H1 (cell line): ENCODE results near the gene RERE. TPM values are rescaled to one million over a fixed set of nuclear protein-coding genes. Genes with fewer than 3 reads are reported as not detected.

Source experiments
- CTCF ChIA-PET: fragments of 300-600 bp; sonication (Branson Sonifier 250); formaldehyde crosslinking; loops from one replicate; lab custom pipeline; 2021; ENCODE audit not compliant: partially characterized antibody; lab: Charles Lee
- POLR2A ChIA-PET: fragments of 300-600 bp; sonication (Branson Sonifier 250); formaldehyde crosslinking; loops from one replicate; lab custom pipeline; 2021; ENCODE audit warnings: inconsistent platforms; ENCODE audit not compliant: partially characterized antibody; lab: Charles Lee
- DNase-seq, 2 experiments: peaks; one replicate each; pipeline versions ENCODE4 v3.0.0 to v3.0.0-alpha.2; 2010 to 2022; ENCODE audit warnings: low spot score in 2 of 2, low read depth in 1 of 2, mixed read lengths in 1 of 2
- FAIRE-seq: peaks from 2 replicates; lab custom pipeline; 2011; peaks lifted over from hg19 to GRCh38; lab: Jason Lieb, UNC
- H2AFZ ChIP-seq: 2 replicates; pipeline ENCODE4 v1.8.1; 2012; ENCODE audit warnings: low read length, inconsistent platforms
- H2AK5ac ChIP-seq: 2 replicates; pipeline ENCODE4 v1.6.1; 2013; ENCODE audit warnings: low read depth, low read length
- H2BK120ac ChIP-seq: replicated peaks from 2 replicates; pipeline ENCODE3; 2013; ENCODE audit warnings: low read depth, low read length, inconsistent platforms
- H2BK12ac ChIP-seq: 2 replicates; pipeline ENCODE4 v1.6.1; 2013; ENCODE audit warnings: low read depth, low read length
- H2BK15ac ChIP-seq: 2 replicates; pipeline ENCODE4 v1.6.1; 2013; ENCODE audit warnings: low read length
- H2BK20ac ChIP-seq: 2 replicates; pipeline ENCODE4 v1.6.1; 2013; ENCODE audit warnings: low read length
- H2BK5ac ChIP-seq: 2 replicates; pipeline ENCODE4 v1.6.1; 2013; ENCODE audit warnings: low read depth, low read length
- H3K14ac ChIP-seq: 2 replicates; pipeline ENCODE4 v1.6.1; 2013; ENCODE audit warnings: inconsistent platforms; ENCODE audit not compliant: insufficient read length
- H3K18ac ChIP-seq: 2 replicates; pipeline ENCODE4 v1.6.1; 2013; ENCODE audit warnings: low read length; ENCODE audit errors: extremely low read depth
- H3K23ac ChIP-seq: 2 replicates; pipeline ENCODE4 v1.6.1; 2013; ENCODE audit warnings: inconsistent platforms; ENCODE audit not compliant: insufficient read length
- H3K23me2 ChIP-seq: 2 replicates; pipeline ENCODE4 v1.6.1; 2013; ENCODE audit warnings: low read depth, low read length
- H3K27ac ChIP-seq: 2 replicates; pipeline ENCODE4 v1.6.1; 2011; ENCODE audit warnings: low read depth, low read length, inconsistent platforms
- H3K27me3 ChIP-seq, 4 experiments: replicated peaks in 1 of 4; 1 replicate in 1 of 4; 2 replicates in 3 of 4; pipeline versions ENCODE4 v1.6.1 to v1.8.1; 2011 to 2013; ENCODE audit warnings: low read length in 3 of 4, mild to moderate bottlenecking in 3 of 4, inconsistent platforms in 2 of 4, mixed read lengths in 2 of 4, moderate library complexity in 1 of 4; ENCODE audit not compliant: control insufficient read depth in 3 of 4, insufficient read depth in 3 of 4; ENCODE audit errors: extremely low read depth in 1 of 4
- H3K36me3 ChIP-seq, 4 experiments: 2 replicates each; pipeline versions ENCODE4 v1.6.1 to v1.8.1; 2011 to 2013; ENCODE audit warnings: mild to moderate bottlenecking in 4 of 4, low read length in 3 of 4, moderate library complexity in 2 of 4, control low read depth in 1 of 4, inconsistent platforms in 1 of 4; ENCODE audit not compliant: insufficient read depth in 4 of 4, control insufficient read depth in 2 of 4
- H3K4ac ChIP-seq: replicated peaks from 2 replicates; pipeline ENCODE3; 2013; ENCODE audit warnings: low read length, low read depth, mixed read lengths, inconsistent platforms; ENCODE audit not compliant: insufficient read length
- H3K4me1 ChIP-seq, 4 experiments: replicated peaks in 1 of 4; 1 replicate in 1 of 4; 2 replicates in 3 of 4; pipeline versions ENCODE4 v1.6.1 to v1.8.1; 2011 to 2013; ENCODE audit warnings: low read length in 3 of 4, inconsistent platforms in 2 of 4, mixed read lengths in 1 of 4; ENCODE audit not compliant: insufficient read depth in 4 of 4, control insufficient read depth in 3 of 4
- H3K4me2 ChIP-seq, 2 experiments: 2 replicates each; pipeline versions ENCODE4 v1.6.1 to v1.8.1; 2011 to 2013; ENCODE audit warnings: low read depth in 2 of 2, low read length in 2 of 2, control low read depth in 1 of 2, inconsistent platforms in 1 of 2, mild to moderate bottlenecking in 1 of 2; ENCODE audit not compliant: insufficient read depth in 1 of 2
- H3K4me3 ChIP-seq, 4 experiments: fragments of 200-600, 300-600 bp in 1 of 4; sonication (generic), shearing (Covaris generic), sonication (Bioruptor Twin) in 1 of 4; 2 replicates each; pipeline versions ENCODE4 v1.5.1 to v1.8.1; 2011 to 2016; ENCODE audit warnings: low read length in 4 of 4, low read depth in 3 of 4, control low read depth in 2 of 4, inconsistent platforms in 2 of 4, mild to moderate bottlenecking in 2 of 4, mixed read lengths in 1 of 4, moderate library complexity in 1 of 4; ENCODE audit not compliant: insufficient read depth in 2 of 4; ENCODE audit errors: extremely low read depth in 1 of 4
- H3K56ac ChIP-seq: replicated peaks from 2 replicates; pipeline ENCODE3; 2013; ENCODE audit warnings: low read depth, mild to moderate bottlenecking, mixed read lengths, low read length, inconsistent platforms; ENCODE audit not compliant: insufficient read length
- H3K79me1 ChIP-seq: 2 replicates; pipeline ENCODE4 v1.6.1; 2013; ENCODE audit warnings: low read depth, low read length, control low read depth
- H3K79me2 ChIP-seq, 2 experiments: 2 replicates each; pipeline versions ENCODE4 v1.6.1 to v1.8.1; 2012 to 2013; ENCODE audit warnings: low read length in 2 of 2, mild to moderate bottlenecking in 2 of 2, inconsistent platforms in 1 of 2; ENCODE audit not compliant: insufficient read depth in 2 of 2, control insufficient read depth in 1 of 2
- H3K9ac ChIP-seq, 4 experiments: replicated peaks in 1 of 4; 1 replicate in 1 of 4; 2 replicates in 3 of 4; pipeline versions ENCODE4 v1.6.1 to v1.8.1; 2011 to 2013; ENCODE audit warnings: low read depth in 3 of 4, low read length in 3 of 4, control low read depth in 2 of 4, mild to moderate bottlenecking in 2 of 4, moderate library complexity in 2 of 4, inconsistent platforms in 1 of 4; ENCODE audit errors: extremely low read depth in 1 of 4
- H3K9me3 ChIP-seq, 2 experiments: 2 replicates each; pipeline versions ENCODE4 v1.6.1 to v1.8.1; 2012 to 2013; ENCODE audit warnings: mild to moderate bottlenecking in 2 of 2, moderate library complexity in 2 of 2, control low read depth in 1 of 2, inconsistent platforms in 1 of 2, low read depth in 1 of 2, low read length in 1 of 2, mixed read lengths in 1 of 2; ENCODE audit not compliant: insufficient read depth in 2 of 2
- H4K20me1 ChIP-seq, 2 experiments: replicated peaks in 1 of 2; 2 replicates each; pipeline versions ENCODE3 to v1.8.1; 2011 to 2013; ENCODE audit warnings: inconsistent platforms in 2 of 2, low read length in 2 of 2, mild to moderate bottlenecking in 1 of 2; ENCODE audit not compliant: insufficient read depth in 2 of 2, control insufficient read depth in 1 of 2
- H4K5ac ChIP-seq: 2 replicates; pipeline ENCODE4 v1.6.1; 2013; ENCODE audit warnings: low read length, low read depth, mixed read lengths, inconsistent platforms; ENCODE audit not compliant: insufficient read length
- H4K8ac ChIP-seq: 2 replicates; pipeline ENCODE4 v1.8.0; 2013; ENCODE audit warnings: mild to moderate bottlenecking, moderate library complexity, low read length, inconsistent platforms; ENCODE audit not compliant: insufficient read depth; ENCODE audit errors: extremely low read depth
- H4K91ac ChIP-seq: replicated peaks from 2 replicates; pipeline ENCODE3; 2013; ENCODE audit warnings: low read length, mixed read lengths, inconsistent platforms; ENCODE audit not compliant: insufficient read length
- ASH2L ChIP-seq: fragments of 200-600, 300-600 bp; sonication (generic); IDR thresholded peaks from one replicate; pipeline ENCODE4 v1.7.1; 2017; ENCODE audit warnings: low read length
- CBX8 ChIP-seq: fragments of 300-800, 300-1000 bp; sonication (generic); IDR thresholded peaks from 2 replicates; pipeline ENCODE4 v1.7.1; 2016; ENCODE audit warnings: low read depth, low read length, borderline replicate concordance
- EP300 ChIP-seq, 2 experiments: IDR thresholded peaks; 1 replicate in 1 of 2; 2 replicates in 1 of 2; pipeline ENCODE4 v1.6.1; 2011 to 2012; ENCODE audit warnings: low read depth in 2 of 2, low read length in 2 of 2, mild to moderate bottlenecking in 2 of 2, borderline replicate concordance in 1 of 2, inconsistent platforms in 1 of 2, moderate library complexity in 1 of 2
- KDM5A ChIP-seq: fragments of 200-600 bp; IDR thresholded peaks from 2 replicates; pipeline ENCODE4 v1.7.1; 2012; ENCODE audit warnings: mild to moderate bottlenecking, low read length, inconsistent platforms, mixed read lengths
- RBBP5 ChIP-seq: IDR thresholded peaks from 2 replicates; pipeline ENCODE4 v1.7.1; 2012; ENCODE audit warnings: low read depth, mild to moderate bottlenecking, inconsistent platforms, low read length, moderate library complexity, borderline replicate concordance
- SP1 ChIP-seq: IDR thresholded peaks from 2 replicates; pipeline ENCODE4 v1.6.1; 2011; ENCODE audit warnings: low read depth, low read length
- TAF7 ChIP-seq: optimal IDR thresholded peaks from 2 replicates; pipeline ENCODE3; 2011; ENCODE audit warnings: low read depth, mild to moderate bottlenecking, inconsistent platforms, low read length, moderate library complexity, borderline replicate concordance
- WGBS, 2 experiments: shearing (Covaris generic) in 1 of 2; methylation state at CpG; one replicate each; pipeline versions ENCODE4 v1.1.6 to v1.1.7; 2013 to 2015; ENCODE audit warnings: low lambda C conversion rate in 2 of 2, mixed read lengths in 2 of 2, inconsistent platforms in 1 of 2, low coverage in 1 of 2, missing lambda C conversion rate in 1 of 2; ENCODE audit not compliant: insufficient replicate concordance in 2 of 2, insufficient coverage in 1 of 2, insufficient read length in 1 of 2; ENCODE audit errors: extremely low coverage in 1 of 2, missing lambda C conversion rate in 1 of 2; 5-methylcytosine and 5-hydroxymethylcytosine counted together
- polyA plus RNA-seq, 7 experiments: library from polyadenylated mRNA; depleted of rRNA in 3 of 7; stranded (reverse) in 5 of 7; unstranded in 2 of 7; fragments of >200 nt in 5 of 7; fragments of 200-250 nt in 2 of 7; gene quantifications; 1 replicate in 5 of 7; 2 replicates in 1 of 7; 4 replicates in 1 of 7; pipeline versions ENCODE4 v1.2.1 to v1.2.3, GENCODE V29; 2011 to 2013; ENCODE audit warnings: missing spikeins in 2 of 7, mixed read lengths in 2 of 7
- total RNA-seq: library from RNA; stranded (reverse); fragmentation: NEBNext Ultra II Directional; extraction: Animal tissue kit (Norgen Biotek cat#: 25700); gene quantifications from 2 replicates; pipeline ENCODE4 v1.2.1, GENCODE V29; 2021

Gene RERE
- total and polyA plus RNA-seq, 2 of the 8 experiments (the other 6 are each of a cell fraction or from before 2014, with no cell fraction given) = 15.3 to 142 TPM

DNA sequence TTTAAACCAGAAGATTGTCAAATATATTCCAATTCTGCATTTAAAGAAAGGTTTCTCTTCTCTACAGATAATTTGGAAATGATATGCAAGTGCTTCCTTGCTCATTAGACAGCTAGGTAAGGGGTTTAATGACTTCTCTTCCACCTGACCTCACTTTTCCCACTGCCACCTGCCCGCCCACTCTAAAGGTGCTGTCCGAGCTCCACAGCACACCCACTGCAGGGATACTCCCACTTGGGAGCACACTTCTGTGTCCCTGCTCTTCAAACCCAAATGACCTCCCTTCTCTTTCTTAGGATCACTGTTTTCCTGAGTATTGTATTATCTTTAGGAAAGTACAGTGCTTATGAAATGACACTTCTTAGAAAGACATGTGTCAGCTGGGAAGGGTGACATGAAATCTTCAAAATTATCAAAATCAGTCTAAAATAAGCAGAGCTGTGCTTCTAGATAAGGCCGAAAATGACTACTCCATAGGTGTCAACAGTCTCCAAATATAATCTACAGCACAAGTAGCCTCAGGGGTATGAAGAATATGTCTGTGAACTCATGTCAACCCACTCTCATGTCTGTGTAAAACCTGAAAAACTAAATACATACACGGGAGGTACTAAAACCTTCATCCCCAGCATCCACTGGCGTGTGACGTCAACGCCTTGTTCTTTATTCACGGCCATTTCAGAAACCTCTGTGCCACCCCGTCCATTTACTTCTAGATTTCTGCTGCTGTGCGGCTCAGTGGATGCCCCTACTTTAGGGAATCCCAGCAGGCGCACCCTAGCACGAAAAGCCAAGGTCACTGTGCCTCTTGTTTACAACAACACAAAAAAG, 428.5 kb downstream of the RERE start:
- H4K8ac ChIP-seq = no peak overlapping the region
- no peak for FAIRE-seq
- no peak overlapping the region for H3K14ac ChIP-seq
- no peak overlapping the region for H3K18ac ChIP-seq
- TF ChIP-seq CBX8 (no peak), EP300 (IDR thresholded peaks at IDR 0.05; ENCODE audit: borderline replicate concordance in 1 of 2, low read depth in 2 of 2, low read length in 2 of 2) (no peak), SP1 (no peak), ASH2L (no peak), TAF7 (no peak), KDM5A (no peak), RBBP5 (no peak)
- TF ChIP-seq, all 59 proteins: peak for 0
- Histone ChIP-seq H3K4ac (no peak overlapping the region), H2BK5ac (no peak overlapping the region), H3K79me2 (peaks cover 7 to 79% of the 10 kb centered on the region in 2 experiments), H3K27me3 (no peaks in the 10 kb centered on the region), H2AK5ac (no peak overlapping the region), H3K9me3 (no peaks in the 10 kb centered on the region), H3K4me2 (no peak overlapping the region), H3K23me2 (no peaks in the 10 kb centered on the region; the same call in 1 of the 2 replicates), H3K27ac (no peak overlapping the region), H3K4me3 (no peak overlapping the region), H2BK15ac (no peak overlapping the region), H3K36me3 (peaks cover 0 to 4% (median 2%) of the 10 kb centered on the region in 4 experiments; a peak in 1 of 8 replicates), H3K79me1 (peaks cover 13% of the 10 kb centered on the region; the same call in 1 of the 2 replicates), H2BK120ac (no peak overlapping the region), H4K5ac (no peak overlapping the region), H4K91ac (no peak overlapping the region), H2AFZ (no peak overlapping the region), H2BK12ac (no peak overlapping the region), H2BK20ac (no peak overlapping the region), H3K56ac (no peak overlapping the region), H3K9ac (no peak overlapping the region), H3K23ac (no peak overlapping the region), H4K20me1 (peaks cover 9 to 23% of the 10 kb centered on the region in 2 experiments), H3K4me1 (peaks cover 0 to 9% (median 2%) of the 10 kb centered on the region in 4 experiments; a peak in 3 of 7 replicates)
- no peak for DNase-seq
- POLR2A ChIA-PET = no interaction called here
- 97% methylated on average over 12 of the region's 12 CpGs; no CpG with 5 or more reads in 1 of the 2 experiments for WGBS, 2 experiments
- CTCF ChIA-PET = interaction anchor here (0.7 to 1.3 kb wide), 3 partner anchors 9 to 31 kb away, joined by 3 to 4 read pairs (median 3); no protein-coding TSS in a partner anchor
